ENCODE data around the gene BRINP2. TPM values are rescaled to one million over a fixed set of nuclear protein-coding genes. Genes with fewer than 3 reads are reported as not detected.

Gene BRINP2
- total RNA-seq, 1 donor from 2014 or later, result not detected

GRCh38 chr1:177210071-177210470 is 39.3 kb downstream of the BRINP2 start:
- Mint-ChIP-seq H3K27ac (no peak overlapping the region), H3K4me1 (ENCODE audit: low read depth) (no peaks in the 10 kb centered on the region), H3K9me3 (no peaks in the 10 kb centered on the region), H3K4me3 (ENCODE audit: low read depth) (no peak overlapping the region), H3K36me3 (ENCODE audit: low read depth) (no peaks in the 10 kb centered on the region), H3K27me3 (ENCODE audit: low read depth) (no peaks in the 10 kb centered on the region)
- no peak for DNase-seq (ENCODE audit: low spot score)
- intact Hi-C loops (cut with micrococcal nuclease), result loop anchor here (10.0 kb wide), 1 partner anchor 625 kb away; no protein-coding TSS in a partner anchor

- no peaks in the 10 kb centered on the region for H3K4me1 Mint-ChIP-seq (ENCODE audit: low read depth)
- H3K9me3 Mint-ChIP-seq, result peaks cover 2% of the 10 kb centered on the region
- no peaks in the 10 kb centered on the region for H3K27me3 Mint-ChIP-seq (ENCODE audit: low read depth)
- intact Hi-C loops (cut with micrococcal nuclease), result loop anchor here (10.0 kb wide), 1 partner anchor 626 kb away; no protein-coding TSS in a partner anchor
- H3K27ac Mint-ChIP-seq, result no peak overlapping the region
- no peak for DNase-seq (ENCODE audit: low spot score)
- H3K36me3 Mint-ChIP-seq (ENCODE audit: low read depth), result no peaks in the 10 kb centered on the region
- H3K4me3 Mint-ChIP-seq (ENCODE audit: low read depth), result no peak overlapping the region
These were observed 40.5 kb downstream of the BRINP2 start for GRCh38 chr1:177211231-177211630.

GRCh38 chr1:177216587-177217202 is 45.9 kb downstream of the BRINP2 start:
- DNase-seq (ENCODE audit: low spot score), result no peak
- H3K4me1 Mint-ChIP-seq (ENCODE audit: low read depth), result no peaks in the 10 kb centered on the region
- intact Hi-C loops (cut with micrococcal nuclease), result loop anchor here (10.0 kb wide), 1 partner anchor 632 kb away; no protein-coding TSS in a partner anchor
- no peak overlapping the region for H3K4me3 Mint-ChIP-seq (ENCODE audit: low read depth)
- H3K27ac Mint-ChIP-seq, result no peak overlapping the region
- no peaks in the 10 kb centered on the region for H3K36me3 Mint-ChIP-seq (ENCODE audit: low read depth)
- no peaks in the 10 kb centered on the region for H3K27me3 Mint-ChIP-seq (ENCODE audit: low read depth)
- peaks cover 18% of the 10 kb centered on the region for H3K9me3 Mint-ChIP-seq

GRCh38 chr1:177219554-177220458 is 49.0 kb downstream of the BRINP2 start:
- H3K36me3 Mint-ChIP-seq (ENCODE audit: low read depth), result no peaks in the 10 kb centered on the region
- no peak overlapping the region for H3K4me3 Mint-ChIP-seq (ENCODE audit: low read depth)
- H3K9me3 Mint-ChIP-seq, result peaks cover 18% of the 10 kb centered on the region
- H3K27me3 Mint-ChIP-seq (ENCODE audit: low read depth), result no peaks in the 10 kb centered on the region
- no peak for DNase-seq (ENCODE audit: low spot score)
- intact Hi-C loops (cut with micrococcal nuclease), result loop anchor here (10.0 kb wide), 1 partner anchor 635 kb away; no protein-coding TSS in a partner anchor
- no peaks in the 10 kb centered on the region for H3K4me1 Mint-ChIP-seq (ENCODE audit: low read depth)
- no peak overlapping the region for H3K27ac Mint-ChIP-seq

GRCh38 chr1:177223359-177223758 is 52.6 kb downstream of the BRINP2 start:
- Mint-ChIP-seq H3K27ac (no peak overlapping the region), H3K9me3 (peaks cover 5% of the 10 kb centered on the region), H3K27me3 (ENCODE audit: low read depth) (no peaks in the 10 kb centered on the region), H3K4me3 (ENCODE audit: low read depth) (no peak overlapping the region), H3K4me1 (ENCODE audit: low read depth) (no peaks in the 10 kb centered on the region), H3K36me3 (ENCODE audit: low read depth) (no peaks in the 10 kb centered on the region)
- DNase-seq (ENCODE audit: low spot score), result no peak
- intact Hi-C loops (cut with micrococcal nuclease), result no loop called here

- Mint-ChIP-seq H3K9me3 (no peaks in the 10 kb centered on the region), H3K4me1 (ENCODE audit: low read depth) (no peaks in the 10 kb centered on the region), H3K4me3 (ENCODE audit: low read depth) (no peak overlapping the region), H3K36me3 (ENCODE audit: low read depth) (no peaks in the 10 kb centered on the region), H3K27ac (no peak overlapping the region), H3K27me3 (ENCODE audit: low read depth) (no peaks in the 10 kb centered on the region)
- intact Hi-C loops (cut with micrococcal nuclease), result no loop called here
- no peak for DNase-seq (ENCODE audit: low spot score)
These were observed 57.4 kb downstream of the BRINP2 start for GRCh38 chr1:177227978-177228692.

GRCh38 chr1:177228693-177229065 is 57.9 kb downstream of the BRINP2 start:
- Mint-ChIP-seq H3K9me3 (no peaks in the 10 kb centered on the region), H3K4me3 (ENCODE audit: low read depth) (no peak overlapping the region), H3K27me3 (ENCODE audit: low read depth) (no peaks in the 10 kb centered on the region), H3K27ac (no peak overlapping the region), H3K4me1 (ENCODE audit: low read depth) (no peaks in the 10 kb centered on the region), H3K36me3 (ENCODE audit: low read depth) (no peaks in the 10 kb centered on the region)
- intact Hi-C loops (cut with micrococcal nuclease), result no loop called here
- no peak for DNase-seq (ENCODE audit: low spot score)

GRCh38 chr1:177229781-177230180 is 59.0 kb downstream of the BRINP2 start:
- Mint-ChIP-seq H3K4me3 (ENCODE audit: low read depth) (no peak overlapping the region), H3K27me3 (ENCODE audit: low read depth) (no peaks in the 10 kb centered on the region), H3K27ac (no peak overlapping the region), H3K9me3 (no peaks in the 10 kb centered on the region), H3K36me3 (ENCODE audit: low read depth) (no peaks in the 10 kb centered on the region), H3K4me1 (ENCODE audit: low read depth) (no peaks in the 10 kb centered on the region)
- intact Hi-C loops (cut with micrococcal nuclease), result no loop called here
- no peak for DNase-seq (ENCODE audit: low spot score)

GRCh38 chr1:177230228-177231016 is 59.7 kb downstream of the BRINP2 start:
- Mint-ChIP-seq H3K36me3 (ENCODE audit: low read depth) (no peaks in the 10 kb centered on the region), H3K4me3 (ENCODE audit: low read depth) (no peak overlapping the region), H3K27me3 (ENCODE audit: low read depth) (no peaks in the 10 kb centered on the region), H3K9me3 (no peaks in the 10 kb centered on the region), H3K27ac (no peak overlapping the region), H3K4me1 (ENCODE audit: low read depth) (no peaks in the 10 kb centered on the region)
- DNase-seq (ENCODE audit: low spot score), result no peak
- intact Hi-C loops (cut with micrococcal nuclease), result no loop called here

GRCh38 chr1:177235350-177235749 is 64.6 kb downstream of the BRINP2 start:
- H3K9me3 Mint-ChIP-seq, result no peaks in the 10 kb centered on the region
- intact Hi-C loops (cut with micrococcal nuclease), result no loop called here
- DNase-seq (ENCODE audit: low spot score), result no peak
- no peaks in the 10 kb centered on the region for H3K27me3 Mint-ChIP-seq (ENCODE audit: low read depth)
- H3K36me3 Mint-ChIP-seq (ENCODE audit: low read depth), result no peaks in the 10 kb centered on the region
- H3K27ac Mint-ChIP-seq, result no peak overlapping the region
- no peaks in the 10 kb centered on the region for H3K4me1 Mint-ChIP-seq (ENCODE audit: low read depth)
- H3K4me3 Mint-ChIP-seq (ENCODE audit: low read depth), result no peak overlapping the region

- no peaks in the 10 kb centered on the region for H3K27me3 Mint-ChIP-seq (ENCODE audit: low read depth)
- H3K4me1 Mint-ChIP-seq (ENCODE audit: low read depth), result no peaks in the 10 kb centered on the region
- DNase-seq (ENCODE audit: low spot score), result no peak
- intact Hi-C loops (cut with micrococcal nuclease), result no loop called here
- no peak overlapping the region for H3K27ac Mint-ChIP-seq
- no peak overlapping the region for H3K4me3 Mint-ChIP-seq (ENCODE audit: low read depth)
- no peaks in the 10 kb centered on the region for H3K36me3 Mint-ChIP-seq (ENCODE audit: low read depth)
- H3K9me3 Mint-ChIP-seq, result no peaks in the 10 kb centered on the region
These were observed 66.2 kb downstream of the BRINP2 start for GRCh38 chr1:177236962-177237361.

- no peak for DNase-seq (ENCODE audit: low spot score)
- Mint-ChIP-seq H3K4me3 (ENCODE audit: low read depth) (no peak overlapping the region), H3K36me3 (ENCODE audit: low read depth) (no peaks in the 10 kb centered on the region), H3K9me3 (no peaks in the 10 kb centered on the region), H3K27me3 (ENCODE audit: low read depth) (no peaks in the 10 kb centered on the region), H3K27ac (no peak overlapping the region), H3K4me1 (ENCODE audit: low read depth) (no peaks in the 10 kb centered on the region)
- intact Hi-C loops (cut with micrococcal nuclease), result no loop called here
These were observed 68.2 kb downstream of the BRINP2 start for GRCh38 chr1:177238967-177239366.

Measured in activated T-helper 2 cell treated with anti-CD3 and anti-CD28 coated beads, Interferon-gamma antibody, Interleukin-2, Interleukin-4, amounts not matched to agents 10 μg/mL and 5 μg/mL and 100 μg/mL, durations not matched to agents 14 hours and 24 hours and 36 hours (primary cell).